Stimulated activated naive CD8-positive, alpha-beta T cell treated with anti-CD3 and anti-CD28 coated beads, Interleukin-15, amount 100 ng/mL, for 72 hours (primary cell): ENCODE measurements around the gene ZPLD1.

Experiments
- ATAC-seq: fragments of 150-1000 bp; cut with Tn5 transposase; 2 replicates; pipeline ENCODE4 v1.10.0; 2021; ENCODE audit warnings: mild to moderate bottlenecking, moderate library complexity
- DNase-seq, 2 donors: peaks; one replicate each; pipeline ENCODE4 v3.0.0; 2021 to 2022
- H3K27ac Mint-ChIP-seq, 2 donors: one replicate each; pipeline ENCODE4 v1.8.0; 2022; ENCODE audit warnings: mild to moderate bottlenecking in 2 of 2, mixed read lengths in 2 of 2, moderate library complexity in 2 of 2
- H3K27me3 Mint-ChIP-seq: one replicate; pipeline ENCODE4 v1.8.0; 2022; ENCODE audit warnings: mixed read lengths
- H3K4me1 Mint-ChIP-seq: one replicate; pipeline ENCODE4 v1.8.0; 2022; ENCODE audit warnings: mild to moderate bottlenecking, mixed read lengths
- H3K4me3 Mint-ChIP-seq, 2 donors: one replicate each; pipeline ENCODE4 v1.8.0; 2022; ENCODE audit warnings: mild to moderate bottlenecking in 2 of 2, mixed read lengths in 2 of 2, moderate library complexity in 1 of 2
- H3K9me3 Mint-ChIP-seq, 2 donors: one replicate each; pipeline ENCODE4 v1.8.0; 2022; ENCODE audit warnings: mixed read lengths in 2 of 2

Gene ZPLD1

DNA sequence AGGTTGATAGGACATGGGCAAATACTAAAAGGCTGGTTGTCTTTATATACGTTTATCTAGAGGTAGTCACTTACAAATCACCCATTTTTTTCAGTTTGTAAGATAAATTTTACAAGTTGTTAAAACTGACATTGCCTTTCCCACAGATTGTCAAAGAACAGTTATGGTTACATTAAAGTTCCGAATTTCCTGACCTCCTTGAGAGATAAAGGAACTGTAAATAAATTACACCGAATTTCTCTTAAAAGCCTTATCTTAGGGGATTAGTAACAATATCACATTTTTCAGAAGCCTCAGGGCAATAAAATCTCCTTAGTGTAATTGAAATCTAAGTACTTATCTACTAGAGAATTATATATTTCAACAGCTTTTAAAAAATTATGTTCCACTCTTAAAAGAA is 49.5 kb downstream of the ZPLD1 start:
- H3K9me3 Mint-ChIP-seq: no peaks in the 10 kb centered on the region
- ATAC-seq (no peak), DNase-seq (no peak)
- H3K4me3 Mint-ChIP-seq: no peak overlapping the region
- no peak overlapping the region for H3K27ac Mint-ChIP-seq
- no peaks in the 10 kb centered on the region for H3K27me3 Mint-ChIP-seq
- no peaks in the 10 kb centered on the region for H3K4me1 Mint-ChIP-seq

DNA sequence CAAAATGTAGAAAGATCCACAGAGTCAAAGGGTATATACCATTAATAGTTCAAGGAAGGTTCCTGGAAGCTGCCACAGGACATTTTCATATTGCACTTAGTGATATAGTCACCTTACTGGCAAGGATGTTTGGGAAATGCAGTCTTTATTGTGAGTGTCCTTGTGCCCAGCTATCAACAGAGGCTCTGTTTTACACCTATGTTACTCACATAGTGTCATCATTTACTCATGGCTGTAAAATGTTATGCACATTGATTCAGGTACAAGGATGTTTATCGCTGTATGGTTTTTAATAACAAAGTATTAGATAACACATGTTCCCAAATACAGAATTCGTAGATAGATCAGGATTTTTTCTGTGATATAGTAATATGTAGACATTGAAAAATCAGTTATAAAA is 50.9 kb downstream of the ZPLD1 start:
- DNase-seq (no peak), ATAC-seq (no peak)
- Mint-ChIP-seq H3K27me3 (no peaks in the 10 kb centered on the region), H3K4me3 (no peak overlapping the region), H3K9me3 (no peaks in the 10 kb centered on the region), H3K4me1 (no peaks in the 10 kb centered on the region), H3K27ac (no peak overlapping the region)

DNA sequence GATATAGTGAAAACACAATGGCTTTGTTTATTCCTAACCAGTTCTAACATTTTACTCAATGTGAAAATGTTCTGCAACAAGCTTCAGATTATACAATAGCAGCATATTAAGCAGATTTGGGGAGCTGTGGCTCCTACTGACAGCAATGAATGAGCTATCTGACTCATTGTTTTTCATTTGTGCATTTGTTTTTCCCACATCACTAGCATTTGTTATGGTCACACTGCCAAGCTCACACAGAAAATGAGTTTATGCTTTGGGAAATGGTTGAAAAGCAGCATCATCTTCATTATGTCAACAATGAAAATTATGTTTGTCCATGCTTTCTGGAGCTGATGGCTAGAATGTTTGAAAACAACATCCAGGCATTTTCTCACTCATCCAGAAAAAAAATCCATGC is 53.5 kb downstream of the ZPLD1 start:
- H3K4me3 Mint-ChIP-seq: no peak overlapping the region
- ATAC-seq (no peak), DNase-seq (no peak)
- no peaks in the 10 kb centered on the region for H3K4me1 Mint-ChIP-seq
- no peaks in the 10 kb centered on the region for H3K27me3 Mint-ChIP-seq
- H3K9me3 Mint-ChIP-seq: no peaks in the 10 kb centered on the region
- no peak overlapping the region for H3K27ac Mint-ChIP-seq

DNA sequence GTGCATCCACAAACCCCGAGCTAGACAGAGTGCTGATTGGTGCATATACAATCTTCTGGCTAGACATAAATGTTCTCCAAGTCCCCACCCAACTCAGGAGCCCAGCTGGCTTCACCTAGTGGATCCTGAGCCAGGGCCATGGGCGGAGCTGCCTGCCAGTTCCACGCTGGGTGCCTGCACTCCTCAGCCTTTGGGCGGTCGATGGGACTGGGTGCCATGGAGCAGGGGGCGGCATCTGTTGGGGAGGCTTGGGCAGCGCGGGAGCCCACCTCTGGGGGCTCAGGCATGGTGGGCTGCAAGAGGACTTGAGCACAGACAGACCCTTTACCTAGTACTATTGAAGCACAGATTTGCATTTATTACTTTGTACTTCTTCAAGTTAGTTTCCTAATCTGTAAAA is 57.5 kb downstream of the ZPLD1 start:
- H3K4me1 Mint-ChIP-seq: no peaks in the 10 kb centered on the region
- DNase-seq (no peak), ATAC-seq (no peak)
- H3K27me3 Mint-ChIP-seq: no peaks in the 10 kb centered on the region
- H3K9me3 Mint-ChIP-seq: no peaks in the 10 kb centered on the region
- no peak overlapping the region for H3K4me3 Mint-ChIP-seq
- H3K27ac Mint-ChIP-seq: no peak overlapping the region

DNA sequence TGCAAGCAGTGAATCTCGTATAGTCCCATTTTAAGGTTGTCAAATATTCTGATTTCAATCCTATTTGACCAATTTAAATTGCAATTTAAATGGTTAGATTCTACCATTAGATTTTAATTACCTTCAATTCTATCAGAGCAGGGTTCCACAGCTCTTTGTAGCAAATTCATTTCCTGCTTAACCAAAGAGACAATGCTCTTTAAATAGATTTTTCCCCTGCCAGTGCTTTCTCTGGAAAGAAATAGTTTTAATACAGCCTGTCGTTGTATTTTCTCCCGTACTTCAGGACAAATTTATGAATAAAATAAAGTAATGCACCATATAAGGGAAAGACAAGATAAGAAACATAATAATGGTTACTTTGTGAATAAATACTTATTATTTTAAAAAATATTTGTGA is 62.8 kb downstream of the ZPLD1 start:
- no peaks in the 10 kb centered on the region for H3K27me3 Mint-ChIP-seq
- H3K27ac Mint-ChIP-seq: no peak overlapping the region
- ATAC-seq (no peak), DNase-seq (no peak)
- H3K9me3 Mint-ChIP-seq: no peaks in the 10 kb centered on the region
- H3K4me1 Mint-ChIP-seq: no peaks in the 10 kb centered on the region
- no peak overlapping the region for H3K4me3 Mint-ChIP-seq

DNA sequence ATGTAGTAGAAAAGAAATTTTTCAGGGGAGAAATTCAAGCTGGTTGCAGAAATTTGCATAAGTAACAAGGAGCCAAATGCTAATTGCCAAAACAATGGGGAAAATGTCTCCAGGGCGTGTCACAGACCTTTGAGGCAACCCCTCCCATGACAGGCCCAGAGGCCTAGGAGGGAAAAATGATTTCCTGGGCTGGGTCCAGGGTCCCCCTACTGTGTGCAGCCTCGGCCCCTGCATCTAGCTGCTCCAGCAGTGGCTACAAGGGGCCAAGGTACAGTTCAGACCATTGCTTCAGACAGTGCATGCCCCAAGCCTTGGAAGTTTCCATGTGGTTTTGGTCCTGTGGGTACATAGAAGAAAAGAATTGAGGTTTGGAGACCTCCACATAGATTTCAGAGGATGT is 70.7 kb downstream of the ZPLD1 start:
- H3K9me3 Mint-ChIP-seq: peaks cover 0 to 5% of the 10 kb centered on the region in 2 donors
- ATAC-seq (no peak), DNase-seq (no peak)
- no peak overlapping the region for H3K4me3 Mint-ChIP-seq
- no peaks in the 10 kb centered on the region for H3K4me1 Mint-ChIP-seq
- H3K27ac Mint-ChIP-seq: no peak overlapping the region
- H3K27me3 Mint-ChIP-seq: peaks cover 8% of the 10 kb centered on the region

DNA sequence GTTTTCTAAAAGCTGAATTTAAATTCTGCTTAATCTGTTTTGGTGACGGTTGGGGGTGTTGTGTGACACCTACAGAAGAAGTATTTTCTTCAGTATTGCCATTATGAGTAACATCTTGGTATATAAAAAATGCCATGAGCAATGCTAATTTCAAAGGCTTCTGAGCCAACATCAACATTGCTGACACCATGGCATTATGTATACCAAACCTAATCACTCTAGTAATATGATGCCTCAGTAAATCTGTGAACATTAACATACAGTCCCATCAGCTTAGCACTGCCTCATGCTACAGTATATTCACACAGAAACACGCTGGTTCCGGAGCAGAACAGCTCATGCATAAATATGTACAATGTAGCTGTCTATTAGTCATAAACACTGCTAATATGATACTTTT is 75.8 kb downstream of the ZPLD1 start:
- H3K27ac Mint-ChIP-seq: no peak overlapping the region
- peaks cover 16% of the 10 kb centered on the region for H3K27me3 Mint-ChIP-seq
- H3K4me3 Mint-ChIP-seq: no peak overlapping the region
- no peaks in the 10 kb centered on the region for H3K4me1 Mint-ChIP-seq
- no peaks in the 10 kb centered on the region for H3K9me3 Mint-ChIP-seq
- ATAC-seq (no peak), DNase-seq (no peak)

DNA sequence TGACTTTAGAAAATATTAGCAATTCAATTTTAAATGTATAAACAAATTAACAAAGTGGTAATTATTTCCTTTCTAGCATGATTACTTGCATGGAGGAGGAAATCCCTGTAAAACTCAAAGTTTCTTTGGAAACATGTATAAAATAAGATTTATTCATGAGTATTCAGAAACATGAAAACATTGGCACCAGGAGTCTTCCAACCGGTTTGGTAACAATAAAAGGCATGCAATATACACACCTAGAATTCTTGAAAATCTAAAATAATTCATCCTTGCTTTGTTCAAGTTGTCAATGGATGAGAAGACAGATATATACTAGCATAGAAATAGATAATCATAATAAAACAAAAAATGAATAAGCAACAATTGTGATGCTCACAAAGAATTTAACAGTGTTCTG is 76.4 kb downstream of the ZPLD1 start:
- no peaks in the 10 kb centered on the region for H3K4me1 Mint-ChIP-seq
- DNase-seq: no peak
- H3K4me3 Mint-ChIP-seq: no peak overlapping the region
- H3K9me3 Mint-ChIP-seq: no peaks in the 10 kb centered on the region
- no peak overlapping the region for H3K27ac Mint-ChIP-seq
- no peak for ATAC-seq
- H3K27me3 Mint-ChIP-seq: peaks cover 16% of the 10 kb centered on the region

DNA sequence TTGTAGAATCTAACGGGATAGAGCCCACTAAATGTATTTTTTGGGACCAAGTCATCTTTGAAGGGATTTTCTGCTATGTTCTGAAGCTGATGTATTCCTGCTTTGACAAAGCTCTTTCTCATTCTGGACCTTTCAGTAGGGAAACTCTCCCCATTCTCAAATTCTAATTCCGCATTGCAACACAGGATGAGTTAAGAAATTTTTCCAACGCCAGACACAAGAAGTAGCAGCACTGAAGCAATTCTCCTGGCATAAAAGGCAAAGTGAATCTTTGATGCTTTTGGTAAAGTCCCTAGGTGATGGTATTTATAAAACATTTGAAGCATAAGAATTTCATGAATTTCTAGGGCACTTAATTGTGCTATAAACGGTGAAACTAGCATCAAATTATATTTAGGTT is 76.8 kb downstream of the ZPLD1 start:
- Mint-ChIP-seq H3K27me3 (peaks cover 16% of the 10 kb centered on the region), H3K27ac (no peak overlapping the region), H3K4me3 (no peak overlapping the region), H3K9me3 (no peaks in the 10 kb centered on the region), H3K4me1 (no peaks in the 10 kb centered on the region)
- ATAC-seq (no peak), DNase-seq (no peak)

DNA sequence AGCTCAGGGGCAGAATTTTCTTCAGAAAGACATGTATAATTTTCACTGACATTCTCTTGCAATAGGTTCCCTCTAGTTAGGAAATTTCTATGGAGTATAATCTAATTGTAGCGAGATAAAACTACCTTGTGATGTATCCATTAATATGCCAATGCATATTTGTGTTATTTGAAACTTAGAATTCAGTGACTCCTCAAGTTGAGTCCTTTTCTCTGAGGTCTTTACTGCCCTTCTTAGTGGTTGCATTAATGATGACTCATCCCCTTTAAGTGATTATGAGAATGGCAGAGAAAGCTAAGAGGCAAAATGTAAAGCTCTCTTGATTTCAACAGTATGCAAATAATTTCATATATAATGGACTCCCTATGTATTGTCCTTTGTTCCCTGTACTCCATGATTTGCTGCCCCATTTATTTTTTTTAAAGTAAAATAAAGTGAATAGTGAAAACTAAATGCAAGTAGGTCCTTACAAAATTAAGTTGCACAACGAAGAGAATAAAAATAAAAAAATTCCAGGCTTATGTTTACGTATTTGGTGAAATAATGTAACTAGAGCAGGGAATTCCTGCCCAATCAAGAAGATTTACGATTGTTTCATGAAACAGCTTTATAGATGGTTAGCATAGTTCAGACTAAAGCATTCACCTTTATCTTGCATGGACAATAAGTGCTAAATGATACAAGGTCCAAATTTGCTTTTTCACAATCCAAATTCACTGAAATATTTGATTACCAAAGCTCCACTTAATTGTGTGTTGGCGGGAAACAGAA is 78.1 kb downstream of the ZPLD1 start:
- peaks cover 8% of the 10 kb centered on the region for H3K27me3 Mint-ChIP-seq

DNA sequence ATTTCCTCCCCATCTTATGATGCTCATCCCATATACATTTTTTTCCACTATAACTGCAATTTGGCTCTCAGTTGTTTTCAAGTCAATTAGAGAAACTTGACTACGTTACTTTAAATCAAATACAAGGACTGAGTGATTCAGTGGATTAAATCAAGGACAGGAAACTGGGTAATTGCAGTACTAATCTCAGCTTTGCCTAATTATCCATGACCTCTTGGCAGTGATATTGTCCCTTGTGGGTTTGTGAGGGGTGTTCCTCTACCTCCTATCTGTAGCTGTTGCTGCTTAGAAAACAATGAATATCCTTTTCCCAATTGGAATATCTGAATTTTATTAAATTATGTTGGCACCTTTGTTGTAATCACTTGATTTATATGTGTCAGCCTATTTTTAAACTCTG is 79.4 kb downstream of the ZPLD1 start:
- peak overlapping the region in 1 of 2 donors; percentile 37 for H3K27ac Mint-ChIP-seq
- H3K27me3 Mint-ChIP-seq: peaks cover 11% of the 10 kb centered on the region
- no peak overlapping the region for H3K4me3 Mint-ChIP-seq

More for the DNA sequence above, 78.1 kb downstream of the ZPLD1 start:
- Mint-ChIP-seq H3K27ac (no peak overlapping the region), H3K9me3 (no peaks in the 10 kb centered on the region), H3K4me3 (no peak overlapping the region), H3K4me1 (no peaks in the 10 kb centered on the region)
- ATAC-seq (no peak), DNase-seq (no peak)

DNA sequence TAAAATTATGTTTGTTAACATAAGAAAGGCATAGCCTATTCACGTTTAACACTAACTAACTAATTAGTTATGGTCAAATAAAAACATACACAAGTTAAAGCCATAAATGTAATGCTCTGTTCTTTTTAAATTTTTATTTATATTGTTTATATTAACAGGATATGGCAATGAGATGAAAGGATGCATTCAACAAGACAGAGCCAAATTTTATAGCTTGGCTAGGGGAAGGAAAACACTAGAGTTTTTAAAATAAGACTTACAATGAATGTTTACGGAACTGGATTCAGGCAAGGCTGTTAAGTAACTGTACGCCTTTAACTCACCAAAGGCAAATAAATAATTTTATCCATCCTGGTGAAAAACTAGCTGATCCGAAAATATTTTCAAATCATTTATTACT is 86.4 kb downstream of the ZPLD1 start:
- DNase-seq (no peak), ATAC-seq (no peak)
- Mint-ChIP-seq H3K27me3 (peaks cover 22% of the 10 kb centered on the region), H3K9me3 (no peaks in the 10 kb centered on the region), H3K4me1 (no peaks in the 10 kb centered on the region), H3K4me3 (no peak overlapping the region), H3K27ac (no peak overlapping the region)

More for the DNA sequence above, 79.4 kb downstream of the ZPLD1 start:
- no peak for ATAC-seq
- no peaks in the 10 kb centered on the region for H3K4me1 Mint-ChIP-seq
- H3K9me3 Mint-ChIP-seq: no peaks in the 10 kb centered on the region
- no peak for DNase-seq

DNA sequence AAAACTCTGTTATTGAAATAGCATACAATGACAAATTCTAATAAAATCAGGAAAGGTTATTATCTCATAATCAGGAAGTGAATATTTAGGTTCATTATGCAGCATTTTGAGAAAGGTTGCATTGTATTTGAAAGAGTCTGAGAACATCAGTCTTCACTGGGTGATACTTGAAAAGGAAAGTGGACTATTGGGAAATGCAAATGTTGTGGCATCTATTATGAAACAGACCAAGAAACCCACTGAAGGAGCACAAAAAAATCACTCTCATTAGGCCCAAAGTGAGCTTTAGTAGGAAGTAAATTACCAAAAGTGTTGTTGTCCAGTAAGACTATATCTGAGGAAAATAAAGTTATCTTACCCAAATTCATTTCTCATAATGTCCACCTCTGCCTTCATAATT is 90.8 kb downstream of the ZPLD1 start:
- no peak overlapping the region for H3K4me3 Mint-ChIP-seq

DNA sequence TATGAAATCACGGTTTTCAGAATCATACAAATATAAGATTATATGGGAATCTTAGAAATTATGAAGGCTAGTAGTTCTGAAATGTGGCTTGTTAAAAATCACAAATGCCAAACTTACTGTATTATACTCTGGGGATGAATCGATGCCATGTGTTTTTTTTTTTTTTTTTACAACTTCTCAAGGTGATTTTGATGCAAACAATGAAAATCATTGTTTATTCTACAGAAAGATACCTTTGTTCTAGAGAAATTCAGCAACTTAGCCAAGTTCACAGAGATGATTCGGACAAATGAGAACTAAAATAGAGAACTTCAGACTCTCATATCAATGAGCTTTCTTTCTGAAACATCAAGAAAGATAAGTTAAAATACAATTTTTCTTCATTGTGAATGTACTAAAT is 92.0 kb downstream of the ZPLD1 start:
- Mint-ChIP-seq H3K4me3 (no peak overlapping the region), H3K9me3 (no peaks in the 10 kb centered on the region), H3K4me1 (no peaks in the 10 kb centered on the region), H3K27ac (no peak overlapping the region), H3K27me3 (peaks cover 11% of the 10 kb centered on the region)
- no peak for DNase-seq
- no peak for ATAC-seq

More for the DNA sequence above, 90.8 kb downstream of the ZPLD1 start:
- H3K27ac Mint-ChIP-seq: no peak overlapping the region
- H3K9me3 Mint-ChIP-seq: no peaks in the 10 kb centered on the region
- H3K27me3 Mint-ChIP-seq: peaks cover 15% of the 10 kb centered on the region
- DNase-seq (no peak), ATAC-seq (no peak)
- H3K4me1 Mint-ChIP-seq: no peaks in the 10 kb centered on the region

DNA sequence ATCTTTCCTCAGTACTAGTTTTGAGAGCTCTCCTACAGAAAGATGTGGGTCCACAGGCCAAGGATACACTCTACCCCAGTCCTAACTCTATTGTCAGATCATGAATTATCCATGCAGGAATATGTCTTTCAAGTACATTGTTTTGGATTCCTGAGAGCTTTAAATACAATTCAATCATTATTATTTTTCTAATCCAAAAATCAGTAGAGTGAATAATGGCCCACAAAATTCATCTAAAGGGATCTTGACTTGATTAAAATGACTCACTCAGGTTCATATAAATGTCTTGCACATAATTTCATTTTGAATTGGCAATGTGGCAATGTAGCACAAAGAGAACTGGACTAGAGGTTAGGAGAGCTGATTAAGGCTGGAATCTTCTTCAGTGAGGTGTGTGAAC is 93.9 kb downstream of the ZPLD1 start:
- no peak for DNase-seq
- Mint-ChIP-seq H3K27ac (no peak overlapping the region), H3K4me3 (no peak overlapping the region), H3K27me3 (peaks cover 7% of the 10 kb centered on the region), H3K9me3 (no peaks in the 10 kb centered on the region), H3K4me1 (no peaks in the 10 kb centered on the region)
- no peak for ATAC-seq
